ENCODE measurements around the gene ASB4.

GRCh38 chr7:95457947-95458346 is 27.8 kb upstream of the ASB4 start:
- TF ChIP-seq CTCF (IDR thresholded peaks at IDR 0.05; ENCODE audit: low read length): no peak
- no peak for TF ChIP-seq EZH2 (optimal IDR thresholded peaks at IDR 0.05; ENCODE audit: low read depth, low read length)
- TF ChIP-seq EZH2phosphoT487 (IDR thresholded peaks at IDR 0.05; ENCODE audit: low read length): no peak

All from MM.1S (cell line).